NT2/D1 (cell line): Measurements from ENCODE around the gene EIF4E.

Experiments
- SUZ12 ChIP-seq: IDR thresholded peaks from 2 replicates; pipeline ENCODE4 v1.6.1; 2011; ENCODE audit not compliant: insufficient read length, insufficient read depth; ENCODE audit errors: extremely low read depth
- YY1 ChIP-seq: IDR thresholded peaks from 2 replicates; pipeline ENCODE4 v1.6.1; 2011; ENCODE audit not compliant: insufficient read length, insufficient read depth

DNA sequence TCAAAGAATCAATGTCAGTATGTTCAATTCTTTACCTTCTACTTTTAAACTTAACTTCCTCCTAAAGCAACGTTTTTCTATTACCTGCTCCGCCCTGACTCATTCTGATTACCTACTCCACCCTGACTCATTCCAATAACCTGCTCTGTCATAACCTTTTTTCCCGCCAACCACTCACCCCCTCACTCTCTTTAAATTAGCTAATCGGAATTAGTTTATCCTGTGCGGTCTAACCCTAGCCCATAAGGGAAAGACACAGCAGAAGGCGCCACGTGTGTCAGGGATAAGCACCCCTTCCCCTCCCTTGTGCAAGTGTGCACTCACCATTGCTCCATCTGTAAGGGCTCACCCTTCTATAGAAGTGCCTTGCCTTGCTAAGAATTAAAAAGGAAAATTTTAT, 64.4 kb downstream of the EIF4E start:
- TF ChIP-seq YY1 (no peak), SUZ12 (no peak)
